SH-SY5Y (cell line): ENCODE results near the gene HNRNPUL1.

Experiments
- GATA2 ChIP-seq: IDR thresholded peaks from 2 replicates; pipeline ENCODE4 v1.6.1; 2011; ENCODE audit warnings: mild to moderate bottlenecking, low read depth, low read length
- GATA3 ChIP-seq: IDR thresholded peaks from 2 replicates; pipeline ENCODE4 v1.6.1; 2011; ENCODE audit warnings: low read depth, mild to moderate bottlenecking, low read length, moderate library complexity

- no peak for TF ChIP-seq GATA2
- TF ChIP-seq GATA3 = no peak
Measured at GRCh38 chr19:41321204-41321599, 57.0 kb downstream of the HNRNPUL1 start.
